CD4-positive, alpha-beta T cell treated with Interleukin-15 for 1 hour (primary cell): ENCODE data around the gene FTO.

Source experiments
- DNase-seq: peaks from one replicate; pipeline ENCODE4 v3.0.0-alpha.2; 2020

The FTO gene

GRCh38 chr16:53785916-53786315 is 82.0 kb downstream of the FTO start:
- DNase-seq: no peak

GRCh38 chr16:53787423-53787822 is 83.5 kb downstream of the FTO start:
- no peak for DNase-seq

GRCh38 chr16:53789137-53789536 is 85.2 kb downstream of the FTO start:
- DNase-seq: no peak

GRCh38 chr16:53792161-53792951 is 88.4 kb downstream of the FTO start:
- DNase-seq: no peak

- no peak for DNase-seq
Measured at GRCh38 chr16:53803451-53803850, 99.5 kb downstream of the FTO start.

- DNase-seq: no peak
Measured at GRCh38 chr16:53803998-53804397, 100.0 kb downstream of the FTO start.

GRCh38 chr16:53804467-53804866 is 100.5 kb downstream of the FTO start:
- no peak for DNase-seq

- no peak for DNase-seq
Measured at GRCh38 chr16:53805113-53805512, 101.2 kb downstream of the FTO start.

- DNase-seq: no peak
Measured at GRCh38 chr16:53805752-53806151, 101.8 kb downstream of the FTO start.

- DNase-seq: no peak
Measured at GRCh38 chr16:53809088-53809932, 105.4 kb downstream of the FTO start.

GRCh38 chr16:53812914-53813313 is 109.0 kb downstream of the FTO start:
- DNase-seq: no peak

- no peak for DNase-seq
Measured at GRCh38 chr16:53814801-53815200, 110.8 kb downstream of the FTO start.

GRCh38 chr16:53816211-53816836 is 112.4 kb downstream of the FTO start:
- no peak for DNase-seq

- DNase-seq: no peak
Measured at GRCh38 chr16:53817117-53817755, 113.3 kb downstream of the FTO start.

GRCh38 chr16:53817812-53818550 is 114.0 kb downstream of the FTO start:
- DNase-seq: no peak

- DNase-seq: no peak
Measured at GRCh38 chr16:53821487-53821886, 117.5 kb downstream of the FTO start.

GRCh38 chr16:53821957-53822625 is 118.1 kb downstream of the FTO start:
- DNase-seq: no peak

GRCh38 chr16:53822936-53823529 is 119.1 kb downstream of the FTO start:
- DNase-seq: peak; percentile 17

GRCh38 chr16:53826658-53827057 is 122.7 kb downstream of the FTO start:
- DNase-seq: no peak

GRCh38 chr16:53827741-53828140 is 123.8 kb downstream of the FTO start:
- no peak for DNase-seq

- no peak for DNase-seq
Measured at GRCh38 chr16:53829186-53829747, 125.3 kb downstream of the FTO start.
